Measurements from ENCODE around the gene CACNA1I. TPM values are rescaled to one million over a fixed set of nuclear protein-coding genes. Genes with fewer than 3 reads are reported as not detected.

The CACNA1I gene
- total RNA-seq, 1 donor from 2014 or later, result 0.06 TPM

DNA sequence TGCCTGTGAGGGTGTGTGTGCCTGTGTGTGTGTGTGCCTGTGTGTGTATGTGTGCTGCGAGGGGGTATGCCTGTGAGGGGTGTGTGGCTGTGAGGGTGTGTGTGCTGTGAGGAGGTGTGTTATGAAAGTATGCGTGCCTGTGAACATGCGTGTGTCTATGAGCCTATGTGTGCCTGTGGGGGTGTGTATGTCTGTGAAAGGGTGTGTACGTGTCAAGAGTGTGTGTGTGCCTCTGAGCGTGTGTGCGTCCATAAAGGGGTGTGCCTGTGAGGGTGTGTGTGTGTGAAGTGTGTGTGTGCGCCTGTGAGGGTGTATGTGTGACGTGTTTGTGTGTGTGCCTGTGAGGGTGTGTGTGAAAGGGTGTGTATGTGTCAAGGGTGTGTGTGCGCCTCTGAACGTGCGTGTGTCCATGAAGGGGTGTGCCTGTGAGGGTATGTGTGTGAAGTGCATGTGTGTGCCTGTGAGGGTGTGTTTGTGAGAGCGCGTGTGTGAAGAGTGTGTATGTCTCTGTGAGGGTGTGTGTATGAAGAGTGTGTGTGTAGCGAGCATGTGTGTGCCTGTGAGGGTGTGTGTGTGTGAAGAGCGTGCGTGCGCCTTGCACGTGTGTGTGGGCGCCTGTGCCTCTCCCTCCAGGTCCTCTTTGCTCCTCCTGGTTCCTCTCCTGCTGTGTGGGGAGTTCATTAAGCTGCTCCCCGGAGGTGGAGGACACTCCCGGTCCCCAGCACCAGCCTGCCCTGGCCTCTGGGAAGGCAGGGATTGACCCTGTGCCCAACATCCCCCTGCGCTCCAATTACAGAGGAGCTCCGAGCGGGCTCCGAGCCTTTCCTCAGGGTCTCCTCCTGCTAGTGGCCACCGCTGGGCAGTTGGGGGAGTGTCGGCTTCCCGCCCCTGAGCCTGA, 53.3 kb downstream of the CACNA1I start:
- TF ChIP-seq, protein P1, sequence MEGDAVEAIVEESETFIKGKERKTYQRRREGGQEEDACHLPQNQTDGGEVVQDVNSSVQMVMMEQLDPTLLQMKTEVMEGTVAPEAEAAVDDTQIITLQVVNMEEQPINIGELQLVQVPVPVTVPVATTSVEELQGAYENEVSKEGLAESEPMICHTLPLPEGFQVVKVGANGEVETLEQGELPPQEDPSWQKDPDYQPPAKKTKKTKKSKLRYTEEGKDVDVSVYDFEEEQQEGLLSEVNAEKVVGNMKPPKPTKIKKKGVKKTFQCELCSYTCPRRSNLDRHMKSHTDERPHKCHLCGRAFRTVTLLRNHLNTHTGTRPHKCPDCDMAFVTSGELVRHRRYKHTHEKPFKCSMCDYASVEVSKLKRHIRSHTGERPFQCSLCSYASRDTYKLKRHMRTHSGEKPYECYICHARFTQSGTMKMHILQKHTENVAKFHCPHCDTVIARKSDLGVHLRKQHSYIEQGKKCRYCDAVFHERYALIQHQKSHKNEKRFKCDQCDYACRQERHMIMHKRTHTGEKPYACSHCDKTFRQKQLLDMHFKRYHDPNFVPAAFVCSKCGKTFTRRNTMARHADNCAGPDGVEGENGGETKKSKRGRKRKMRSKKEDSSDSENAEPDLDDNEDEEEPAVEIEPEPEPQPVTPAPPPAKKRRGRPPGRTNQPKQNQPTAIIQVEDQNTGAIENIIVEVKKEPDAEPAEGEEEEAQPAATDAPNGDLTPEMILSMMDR (conservative IDR thresholded peaks at IDR 0.05; ENCODE audit: low read depth, low read length), result no peak
- no peak overlapping the region for H3K4me3 ChIP-seq (ENCODE audit: low read depth, low read length)

DNA sequence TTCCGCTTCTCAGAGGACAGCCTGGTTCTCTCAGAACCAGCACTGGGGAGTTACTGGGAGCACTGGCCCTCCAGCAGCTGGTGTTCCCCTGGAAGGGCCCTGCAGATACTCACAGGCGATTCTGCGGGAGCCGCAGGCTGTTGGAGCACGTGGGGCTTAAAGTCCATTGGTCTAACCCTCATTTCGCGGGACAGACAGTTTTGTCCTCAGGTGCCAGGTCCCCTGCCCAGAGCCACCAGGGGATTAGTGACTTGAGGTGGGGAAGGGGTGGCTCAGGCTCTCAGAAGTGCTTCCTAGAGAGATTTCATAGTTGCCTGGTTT, 53.9 kb downstream of the CACNA1I start:
- TF ChIP-seq, protein P1 (conservative IDR thresholded peaks at IDR 0.05; ENCODE audit: low read depth, low read length), result no peak
- DNase-seq (ENCODE audit: low read depth), result no peak
- H3K4me3 ChIP-seq (ENCODE audit: low read depth, low read length), result no peak overlapping the region

More for the DNA sequence above, 53.3 kb downstream of the CACNA1I start:
- no peak for DNase-seq (ENCODE audit: low read depth)

DNA sequence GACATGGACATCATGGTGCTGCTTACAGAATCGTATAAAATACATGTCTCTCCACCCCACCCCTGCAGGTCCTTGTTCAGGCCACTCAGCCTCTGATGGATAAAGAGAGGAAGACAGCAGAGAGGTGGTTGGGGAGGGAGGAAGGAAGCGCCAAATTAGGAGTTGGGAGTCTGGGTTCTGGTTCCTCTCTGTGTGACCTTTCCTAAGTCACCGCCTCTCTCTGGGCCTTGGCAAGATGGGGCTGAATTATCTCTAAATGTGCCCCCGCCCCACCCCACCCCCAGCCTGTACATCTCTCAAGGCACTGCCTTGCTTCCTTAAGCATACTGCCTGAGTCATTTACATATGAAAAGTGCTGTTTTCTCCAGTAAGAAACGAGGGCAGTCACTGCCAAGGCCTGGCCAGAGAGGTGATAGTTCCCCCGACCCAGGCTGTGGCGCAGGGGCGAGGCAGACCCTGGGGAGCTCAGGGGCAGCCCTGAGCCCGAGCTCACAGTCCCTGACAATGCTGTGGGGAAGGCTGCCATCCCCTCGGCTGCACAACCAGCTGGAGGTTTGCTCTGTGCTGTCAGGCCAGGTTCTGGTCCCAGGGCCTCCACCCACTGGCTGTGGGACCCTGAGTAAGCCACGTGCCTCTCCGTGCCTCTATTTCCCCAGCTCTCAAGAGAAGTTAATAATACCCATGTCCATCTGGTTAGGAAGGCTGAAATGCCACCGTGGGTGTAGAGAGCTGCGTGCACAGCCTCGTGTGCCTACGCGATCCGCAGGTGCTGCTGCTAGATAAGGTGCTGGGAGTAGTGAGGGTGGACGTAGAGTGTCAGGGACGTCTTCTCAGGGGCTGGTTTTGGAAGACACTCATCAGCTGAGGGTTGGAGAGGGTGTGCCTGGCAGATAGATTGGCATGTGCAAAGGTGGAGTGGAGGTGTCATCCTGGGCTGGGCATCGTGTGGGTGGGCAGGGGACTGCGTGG, 55.3 kb downstream of the CACNA1I start:
- no peak overlapping the region for H3K4me3 ChIP-seq (ENCODE audit: low read depth, low read length)
- TF ChIP-seq, protein P1 (conservative IDR thresholded peaks at IDR 0.05; ENCODE audit: low read depth, low read length), result no peak

DNA sequence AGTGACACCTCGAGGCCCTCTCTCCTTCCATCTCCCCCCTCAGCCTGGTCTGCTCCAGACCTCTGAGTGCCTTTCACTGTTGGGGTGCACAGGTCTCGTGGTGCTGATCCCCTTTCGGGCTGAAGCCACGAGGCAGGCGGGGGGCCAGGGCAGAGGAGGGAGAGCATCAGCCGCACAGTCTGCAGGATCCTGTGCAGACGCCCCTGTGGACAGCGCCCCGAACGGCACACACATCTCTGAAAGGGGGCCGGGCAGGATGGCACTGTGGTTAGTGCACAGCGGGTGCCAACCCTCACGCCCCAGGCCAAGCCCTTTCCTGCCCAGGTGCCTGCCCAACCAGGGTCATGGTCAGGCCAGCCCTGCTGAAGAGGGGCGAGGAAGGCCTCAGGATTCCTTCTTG, 56.7 kb downstream of the CACNA1I start:
- DNase-seq (ENCODE audit: low read depth), result no peak
- TF ChIP-seq, protein P1 (conservative IDR thresholded peaks at IDR 0.05; ENCODE audit: low read depth, low read length), result no peak
- H3K4me3 ChIP-seq (ENCODE audit: low read depth, low read length), result no peak overlapping the region

More for the DNA sequence above, 55.3 kb downstream of the CACNA1I start:
- no peak for DNase-seq (ENCODE audit: low read depth)

DNA sequence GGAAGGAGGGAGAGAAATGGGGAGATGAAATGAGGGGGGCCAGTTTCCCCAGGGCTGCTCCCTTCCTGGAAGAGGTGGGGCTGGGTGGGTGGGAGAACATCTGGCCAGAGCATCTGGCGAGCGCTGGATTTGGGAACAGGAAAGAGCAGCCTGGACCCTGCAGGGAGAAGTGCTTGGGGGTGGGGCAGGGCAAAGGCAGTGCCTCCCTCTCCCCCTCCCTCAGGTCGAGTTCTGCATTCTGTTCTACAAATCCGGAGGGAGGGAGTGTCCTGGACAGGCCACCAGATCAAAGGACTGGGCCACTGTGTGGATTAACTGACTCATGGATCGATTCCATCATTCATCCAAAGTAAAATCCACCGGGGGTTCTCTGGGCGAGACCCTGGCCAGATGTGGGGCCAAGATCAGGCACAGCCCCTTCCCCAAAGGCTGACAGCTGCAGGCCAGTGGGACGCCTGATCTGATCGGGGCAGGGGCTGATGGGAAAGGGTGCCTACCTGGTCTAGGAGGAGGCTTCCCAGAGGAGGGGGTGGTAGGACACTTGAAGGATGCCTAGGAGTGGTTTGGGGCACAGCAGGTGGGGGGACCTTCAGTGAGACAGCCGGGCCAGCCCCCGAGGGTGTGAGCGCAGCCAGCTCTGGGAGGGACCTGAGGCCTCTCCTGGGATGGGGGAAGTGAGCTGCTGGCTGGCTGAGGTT, 57.5 kb downstream of the CACNA1I start:
- DNase-seq (ENCODE audit: low read depth), result no peak
- TF ChIP-seq, protein P1 (conservative IDR thresholded peaks at IDR 0.05; ENCODE audit: low read depth, low read length), result no peak
- no peak overlapping the region for H3K4me3 ChIP-seq (ENCODE audit: low read depth, low read length)

DNA sequence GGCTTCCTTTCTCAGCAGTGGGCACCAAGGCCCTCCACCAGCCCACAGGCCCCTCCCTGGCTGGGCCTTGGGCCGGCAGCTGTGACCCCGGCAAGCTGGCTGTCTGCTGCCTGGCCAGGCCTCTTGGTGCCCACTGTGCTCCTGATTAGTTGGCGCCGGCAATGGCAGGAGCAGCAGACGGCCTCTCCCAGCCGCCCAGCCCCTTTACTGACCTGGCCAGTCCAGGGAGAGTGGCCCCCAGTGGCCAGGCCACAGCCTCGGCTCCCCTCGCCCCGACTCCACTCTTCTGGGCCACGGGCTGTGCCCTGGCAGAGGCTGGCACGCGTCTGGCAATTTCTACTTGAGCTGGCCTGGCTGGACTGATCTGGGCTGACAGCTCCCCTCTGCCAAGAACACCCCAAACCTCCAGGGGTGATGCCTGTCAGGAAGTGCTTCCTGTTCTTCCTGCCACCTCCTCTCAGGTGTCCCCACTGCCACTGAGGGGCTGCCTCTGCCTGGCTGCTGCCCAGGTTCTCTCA, 58.1 kb downstream of the CACNA1I start:
- no peak overlapping the region for H3K4me3 ChIP-seq (ENCODE audit: low read depth, low read length)
- TF ChIP-seq, protein P1 (conservative IDR thresholded peaks at IDR 0.05; ENCODE audit: low read depth, low read length), result no peak
- DNase-seq (ENCODE audit: low read depth), result no peak
